AML-193 (cell line): ENCODE results near the gene DDX10.
"Not testable (repeated sequence)": the region's sequence is repeated elsewhere in the genome, so short reads cannot be mapped to it uniquely, and the experiment has no call there.

ENCODE experiments used
- DNase-seq, 2 experiments: peaks; one replicate each; lab custom pipeline; 2025; lab: John Stamatoyannopoulos, UW

DDX10 gene

GRCh38 chr11:108715239-108715638, 50.4 kb downstream of the DDX10 start:
- no peak for DNase-seq

GRCh38 chr11:108718466-108718865, 53.6 kb downstream of the DDX10 start:
- DNase-seq = no peak

GRCh38 chr11:108724974-108725689, 60.3 kb downstream of the DDX10 start:
- no peak for DNase-seq

GRCh38 chr11:108726077-108726800, 61.4 kb downstream of the DDX10 start:
- no peak for DNase-seq

DNA sequence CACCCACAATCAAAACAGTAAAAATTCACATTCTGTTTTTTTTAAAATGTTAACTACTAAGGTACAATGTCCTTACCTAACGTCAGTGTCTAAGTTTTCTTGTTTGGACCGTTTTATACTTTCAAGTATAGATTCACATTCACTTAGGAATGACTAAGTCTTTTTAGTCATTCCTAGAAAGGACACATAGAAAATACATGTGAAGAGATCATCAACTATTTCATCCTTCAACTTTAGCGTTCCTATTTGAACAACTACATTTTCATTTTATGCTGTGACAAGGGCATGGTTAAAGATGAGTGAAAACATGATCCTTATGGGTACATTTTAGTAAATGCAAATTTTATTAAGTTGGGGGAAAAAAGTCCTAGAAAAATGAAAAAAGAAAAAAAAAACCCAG, 62.8 kb downstream of the DDX10 start:
- DNase-seq = no peak

DNA sequence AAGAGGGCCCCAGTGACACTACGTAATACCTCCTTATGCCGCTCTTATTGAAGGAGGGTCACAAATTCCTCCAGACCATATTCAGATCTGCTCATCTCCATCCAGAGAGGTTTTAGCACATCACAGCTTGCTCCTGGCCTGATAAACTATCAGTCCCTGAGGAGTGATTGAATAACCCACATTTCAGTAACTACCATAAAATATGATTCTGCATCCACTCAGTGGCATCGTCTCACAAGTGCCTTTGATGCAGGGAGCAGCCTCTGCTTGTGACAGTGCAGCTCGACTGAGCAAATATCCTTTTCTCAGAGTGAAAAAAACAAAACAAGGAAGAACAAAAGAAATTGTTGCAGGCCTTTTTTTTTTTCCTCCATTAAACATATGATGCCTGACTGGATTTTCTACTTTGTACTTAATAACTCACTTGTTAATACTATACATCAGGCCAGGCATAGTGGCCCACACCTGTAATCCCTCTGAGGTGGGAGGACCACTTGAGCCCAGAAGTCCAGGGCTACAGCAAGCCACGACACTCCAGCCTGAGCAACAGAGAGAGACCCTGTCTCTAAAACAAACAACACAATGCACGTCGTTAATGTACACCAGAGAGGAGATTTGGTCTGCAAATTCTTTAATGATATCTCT, 64.5 kb downstream of the DDX10 start:
- no peak for DNase-seq

GRCh38 chr11:108732395-108732794, 67.5 kb downstream of the DDX10 start:
- DNase-seq = no peak

DNA sequence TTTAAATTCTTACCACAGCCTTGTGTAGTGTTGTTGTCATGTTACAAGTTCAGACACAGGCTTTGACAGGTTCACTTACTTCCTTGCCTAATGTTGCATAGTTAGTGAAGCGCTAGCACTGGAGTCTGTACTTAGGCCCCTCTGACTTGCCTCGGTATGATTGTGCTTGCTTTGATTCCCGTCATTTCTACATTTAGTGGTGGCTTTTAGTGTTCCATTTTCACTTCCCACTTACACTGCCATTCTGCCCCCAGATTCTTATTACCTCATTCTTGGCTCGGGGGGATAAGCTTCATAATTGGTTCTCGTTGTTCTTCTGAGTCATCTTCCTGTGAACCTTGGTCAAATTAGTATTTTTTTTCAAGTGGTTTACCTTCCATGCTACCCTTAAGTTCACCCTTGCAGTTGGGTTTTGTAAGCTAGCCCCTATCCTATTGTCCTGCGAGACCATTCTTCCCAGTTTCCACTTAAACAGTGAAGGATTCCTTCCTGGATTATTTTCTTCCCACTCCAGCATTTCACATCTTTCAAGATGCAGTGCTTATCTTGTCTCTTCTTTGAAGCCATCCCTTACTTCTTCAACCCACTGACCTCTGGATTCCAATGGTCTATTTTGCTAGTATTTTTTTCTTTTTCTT, 68.7 kb downstream of the DDX10 start:
- no peak for DNase-seq

DNA sequence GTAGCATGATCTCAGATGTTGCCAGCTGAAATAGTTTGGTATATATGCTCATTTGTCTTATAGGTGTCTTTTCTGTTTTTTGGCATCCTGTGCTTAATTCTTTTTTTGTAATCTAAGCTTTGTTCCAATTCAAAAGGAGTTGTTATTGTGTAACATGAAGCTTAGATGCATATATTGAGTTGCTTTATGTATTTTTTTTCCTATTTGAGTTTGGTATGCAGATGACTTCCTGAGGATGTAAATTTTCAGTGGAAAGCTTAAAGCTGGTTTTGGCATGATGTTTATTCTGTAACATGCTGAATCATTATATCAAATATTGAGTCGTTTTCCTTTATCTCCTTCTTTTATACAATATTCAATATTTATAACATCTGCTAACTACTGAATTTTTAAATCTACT, 69.4 kb downstream of the DDX10 start:
- DNase-seq = no peak

- DNase-seq = peak in 1 of 2 experiments; percentile 23
These were observed 70.2 kb downstream of the DDX10 start for GRCh38 chr11:108734956-108735559.

GRCh38 chr11:108740132-108740531, 75.3 kb downstream of the DDX10 start:
- not testable (repeated sequence) for DNase-seq

DNA sequence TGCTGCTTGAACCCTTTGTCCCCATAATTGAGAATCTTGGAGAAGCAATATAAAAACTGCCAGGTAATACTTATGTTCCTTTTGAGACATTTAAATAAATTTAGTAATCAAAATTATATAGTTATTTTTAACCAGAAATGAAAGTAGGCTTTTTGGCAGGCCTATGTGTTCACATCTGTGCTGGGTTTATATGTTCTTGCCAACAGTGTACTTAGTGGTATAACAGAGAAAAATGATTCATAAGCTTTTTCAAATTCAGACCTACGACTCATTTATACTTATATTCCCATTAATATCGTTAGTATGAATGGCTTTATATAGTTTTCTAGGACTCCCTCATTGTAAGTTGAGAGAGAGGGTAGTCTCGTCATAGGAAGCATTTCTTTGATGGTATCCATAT, 79.0 kb downstream of the DDX10 start:
- DNase-seq = no peak

- no peak for DNase-seq
These were observed 84.1 kb downstream of the DDX10 start for GRCh38 chr11:108748968-108749367.

- no peak for DNase-seq
These were observed 86.6 kb downstream of the DDX10 start for GRCh38 chr11:108751444-108751843.

DNA sequence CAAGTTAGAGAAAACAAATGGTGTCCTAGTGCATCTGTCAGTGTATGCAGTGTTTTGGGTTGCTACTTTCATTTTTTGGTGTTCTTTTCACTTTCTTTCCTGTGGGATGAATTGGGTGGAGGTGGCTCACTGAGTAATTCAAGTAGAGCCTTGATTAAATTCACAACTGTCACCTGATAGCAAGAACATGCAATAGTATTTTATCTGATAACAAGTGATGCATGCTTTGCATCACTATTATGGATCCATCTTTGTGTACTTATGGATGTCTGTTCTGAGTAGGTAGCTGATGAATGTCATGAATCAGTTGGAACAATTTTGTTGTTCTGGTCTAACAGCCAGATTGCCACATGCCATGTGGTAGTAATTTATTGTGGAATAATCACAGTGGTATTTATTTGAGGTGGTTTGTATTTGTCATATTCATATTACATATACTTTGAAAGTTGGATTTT, 87.5 kb downstream of the DDX10 start:
- no peak for DNase-seq

DNA sequence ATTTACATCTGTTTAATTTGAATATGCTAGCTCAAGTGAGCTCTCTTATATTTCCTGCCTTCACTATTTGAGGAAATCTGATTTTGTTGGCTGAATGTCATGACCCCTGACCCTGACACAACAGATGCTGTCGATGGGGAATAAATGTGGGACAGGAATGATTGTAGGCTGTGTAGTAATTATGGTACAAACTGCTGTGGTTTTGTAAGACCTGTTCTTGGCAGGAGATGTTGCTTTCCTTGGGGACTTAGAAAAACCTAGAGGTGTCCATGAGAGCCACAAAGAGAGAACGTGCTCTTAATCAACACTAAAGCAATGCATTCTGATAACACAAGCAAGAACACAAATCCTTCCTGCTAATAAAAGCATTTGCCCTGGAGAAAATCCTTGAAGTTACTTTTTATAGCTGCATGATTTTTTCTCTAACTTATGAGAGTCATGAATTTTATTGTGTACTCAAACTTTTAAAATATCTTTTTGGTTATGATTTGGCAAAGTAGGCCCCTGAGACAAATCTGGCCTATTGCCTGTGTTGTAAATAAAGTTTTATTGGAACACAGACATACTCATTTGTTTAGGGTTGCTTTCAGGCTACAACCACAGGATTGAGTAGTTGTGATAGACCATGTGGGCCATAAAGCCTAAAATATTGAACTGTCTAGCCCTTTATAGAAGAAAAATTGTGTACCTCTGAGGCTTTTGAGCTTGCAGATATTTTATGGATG, 90.2 kb downstream of the DDX10 start:
- DNase-seq = no peak

DNA sequence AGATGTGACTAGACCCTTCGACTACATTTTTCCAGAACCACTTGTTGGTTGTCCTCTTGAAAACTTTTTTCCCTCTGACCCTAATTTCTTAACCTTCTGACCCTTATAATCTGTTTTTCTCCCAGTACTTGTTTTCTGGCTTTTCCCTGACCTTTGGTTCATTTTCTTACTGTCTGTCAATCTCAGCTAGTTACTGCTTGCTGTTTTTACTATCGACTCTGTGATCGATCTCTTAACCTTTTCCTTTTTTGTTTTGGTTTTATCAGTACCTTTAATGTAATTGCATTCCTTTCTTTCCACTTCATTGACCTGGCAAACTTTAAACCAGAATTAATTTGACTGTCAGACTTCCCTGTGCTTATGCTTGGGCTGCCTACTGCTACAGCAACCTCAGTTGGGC, 92.8 kb downstream of the DDX10 start:
- DNase-seq = no peak

DNA sequence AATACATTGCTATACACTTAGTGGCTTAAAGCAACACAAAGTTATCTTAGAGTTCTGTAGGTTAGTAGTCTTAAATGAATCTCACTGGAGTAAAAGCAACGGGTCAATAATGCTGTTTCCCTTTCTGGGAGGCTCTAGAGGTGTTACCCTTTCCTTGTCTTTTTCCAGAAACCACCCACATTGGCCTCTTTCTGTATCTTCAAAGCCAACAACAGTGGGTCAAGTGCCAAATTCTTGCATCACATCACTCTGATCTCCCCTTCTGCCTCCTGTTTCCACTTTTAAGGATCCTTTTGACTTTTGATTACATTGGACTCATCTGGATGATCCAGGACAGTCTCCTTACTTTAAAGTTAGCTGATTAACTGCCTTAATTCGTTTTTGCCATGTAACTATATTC, 93.6 kb downstream of the DDX10 start:
- DNase-seq = no peak

DNA sequence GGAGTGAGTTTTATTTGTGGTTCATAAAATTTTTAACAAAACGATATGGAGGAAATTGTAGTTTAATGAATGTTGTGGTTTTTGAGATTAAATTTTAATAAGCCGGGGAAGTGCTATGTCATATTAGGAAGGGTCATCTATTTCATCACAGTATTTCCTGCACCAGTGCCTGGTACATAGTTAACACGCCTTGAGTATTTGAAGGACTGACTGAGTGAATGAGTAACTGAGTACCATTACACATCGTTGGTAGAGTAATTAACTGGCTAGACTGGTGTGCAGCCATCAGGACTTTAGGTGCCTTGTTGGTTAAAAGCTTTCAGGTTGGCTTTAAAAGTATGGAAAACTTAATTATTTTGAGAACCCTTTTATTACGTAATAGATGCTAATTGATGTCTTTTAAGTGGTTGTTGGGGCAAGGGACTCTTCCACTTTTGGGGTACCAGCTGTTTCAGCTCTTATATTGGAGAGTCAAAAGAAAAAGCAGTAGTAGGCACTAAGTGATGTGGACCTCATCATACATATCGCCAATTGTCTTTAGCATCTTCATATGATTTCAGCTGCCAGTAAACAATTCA, 101.8 kb downstream of the DDX10 start:
- no peak for DNase-seq

GRCh38 chr11:108768370-108768769, 103.5 kb downstream of the DDX10 start:
- no peak for DNase-seq

DNA sequence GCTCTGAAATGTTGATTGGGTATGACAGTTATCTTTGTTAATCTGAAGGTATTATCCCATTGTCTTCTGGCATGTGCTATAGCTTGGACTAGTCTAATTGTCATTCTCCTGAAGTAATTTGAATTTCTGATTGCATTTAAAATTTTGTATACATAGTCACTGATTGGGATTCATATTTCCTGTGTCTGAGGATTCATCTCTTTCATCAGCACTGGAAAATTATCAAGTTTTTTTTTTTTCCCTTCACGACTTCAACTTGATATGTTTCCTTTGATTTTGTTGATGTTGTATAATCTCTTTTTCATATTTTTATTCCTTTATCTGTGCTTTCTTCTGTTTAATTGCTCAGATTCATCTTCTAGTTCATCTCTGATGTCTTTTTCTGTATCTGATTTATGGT, 104.1 kb downstream of the DDX10 start:
- no peak for DNase-seq
